GM10266 (cell line): ENCODE results near the gene CHKA.

Source experiments
- DNase-seq: peaks from one replicate; pipeline ENCODE4 v3.0.0; 2012; ENCODE audit errors: extremely low spot score
- CTCF ChIP-seq: IDR thresholded peaks from 2 replicates; pipeline ENCODE4 v1.5.1; 2012; ENCODE audit warnings: mild to moderate bottlenecking, low read depth; ENCODE audit not compliant: control insufficient read depth, insufficient read depth; ENCODE audit errors: missing control alignments

Gene CHKA

GRCh38 chr11:68010090-68011041, 110.8 kb downstream of the CHKA start, which contains the start of gene ALDH3B1:
ALDH3B1 (plus strand) TSS chr11:68010327; CDS start chr11:68015298, 4,971 bp downstream.
- no peak for TF ChIP-seq CTCF
- DNase-seq = no peak

- no peak for DNase-seq
- TF ChIP-seq CTCF = peak; percentile 36
Measured at GRCh38 chr11:68009391-68010089, 111.6 kb downstream of the CHKA start.

- DNase-seq = no peak
- no peak for TF ChIP-seq CTCF
Measured at GRCh38 chr11:68008381-68009337, 112.5 kb downstream of the CHKA start.

GRCh38 chr11:68007498-68008380, 113.4 kb downstream of the CHKA start:
- TF ChIP-seq CTCF = no peak
- DNase-seq = no peak

- DNase-seq = no peak
- no peak for TF ChIP-seq CTCF
Measured at GRCh38 chr11:68006606-68007166, 114.5 kb downstream of the CHKA start.
